ENCODE results near the gene MLKL.

MLKL gene

DNA sequence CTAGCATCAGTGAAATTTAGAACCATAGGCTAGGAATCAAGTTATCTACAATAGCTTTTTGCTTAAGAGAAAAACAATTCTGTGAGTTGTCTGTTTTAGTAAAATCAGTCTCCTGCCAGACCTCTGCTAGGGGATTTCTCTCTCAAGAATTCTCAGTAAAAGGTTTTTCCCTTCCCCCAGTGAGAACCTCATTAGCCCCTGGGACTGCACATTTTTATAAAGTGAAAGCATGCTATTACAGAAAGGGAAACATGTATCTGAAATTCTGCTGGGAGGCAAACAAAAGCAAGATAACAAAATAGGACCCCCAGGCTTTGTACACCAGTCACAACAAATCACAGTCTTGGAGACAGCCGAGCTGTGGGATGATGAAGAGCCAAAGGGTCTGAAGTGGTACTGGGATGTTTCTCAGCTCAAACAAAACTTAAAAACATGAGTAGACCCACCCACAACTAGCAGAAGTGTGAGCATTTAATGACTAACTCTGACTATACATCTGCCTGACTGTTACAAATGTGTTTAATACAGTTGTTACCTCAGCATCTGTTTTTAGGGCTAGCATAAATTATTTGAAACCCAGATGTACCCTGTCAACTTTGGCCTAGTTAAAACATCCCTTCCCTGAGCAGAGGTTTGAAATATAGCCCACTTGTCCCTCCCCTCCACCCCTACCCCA, 73.8 kb downstream of the MLKL start:
- no peak overlapping the region for H3K27ac ChIP-seq
- no peak for TF ChIP-seq ZFX (IDR thresholded peaks at IDR 0.05; ENCODE audit: borderline replicate concordance)
- TF ChIP-seq, protein P1, sequence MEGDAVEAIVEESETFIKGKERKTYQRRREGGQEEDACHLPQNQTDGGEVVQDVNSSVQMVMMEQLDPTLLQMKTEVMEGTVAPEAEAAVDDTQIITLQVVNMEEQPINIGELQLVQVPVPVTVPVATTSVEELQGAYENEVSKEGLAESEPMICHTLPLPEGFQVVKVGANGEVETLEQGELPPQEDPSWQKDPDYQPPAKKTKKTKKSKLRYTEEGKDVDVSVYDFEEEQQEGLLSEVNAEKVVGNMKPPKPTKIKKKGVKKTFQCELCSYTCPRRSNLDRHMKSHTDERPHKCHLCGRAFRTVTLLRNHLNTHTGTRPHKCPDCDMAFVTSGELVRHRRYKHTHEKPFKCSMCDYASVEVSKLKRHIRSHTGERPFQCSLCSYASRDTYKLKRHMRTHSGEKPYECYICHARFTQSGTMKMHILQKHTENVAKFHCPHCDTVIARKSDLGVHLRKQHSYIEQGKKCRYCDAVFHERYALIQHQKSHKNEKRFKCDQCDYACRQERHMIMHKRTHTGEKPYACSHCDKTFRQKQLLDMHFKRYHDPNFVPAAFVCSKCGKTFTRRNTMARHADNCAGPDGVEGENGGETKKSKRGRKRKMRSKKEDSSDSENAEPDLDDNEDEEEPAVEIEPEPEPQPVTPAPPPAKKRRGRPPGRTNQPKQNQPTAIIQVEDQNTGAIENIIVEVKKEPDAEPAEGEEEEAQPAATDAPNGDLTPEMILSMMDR (IDR thresholded peaks at IDR 0.05) = no peak

DNA sequence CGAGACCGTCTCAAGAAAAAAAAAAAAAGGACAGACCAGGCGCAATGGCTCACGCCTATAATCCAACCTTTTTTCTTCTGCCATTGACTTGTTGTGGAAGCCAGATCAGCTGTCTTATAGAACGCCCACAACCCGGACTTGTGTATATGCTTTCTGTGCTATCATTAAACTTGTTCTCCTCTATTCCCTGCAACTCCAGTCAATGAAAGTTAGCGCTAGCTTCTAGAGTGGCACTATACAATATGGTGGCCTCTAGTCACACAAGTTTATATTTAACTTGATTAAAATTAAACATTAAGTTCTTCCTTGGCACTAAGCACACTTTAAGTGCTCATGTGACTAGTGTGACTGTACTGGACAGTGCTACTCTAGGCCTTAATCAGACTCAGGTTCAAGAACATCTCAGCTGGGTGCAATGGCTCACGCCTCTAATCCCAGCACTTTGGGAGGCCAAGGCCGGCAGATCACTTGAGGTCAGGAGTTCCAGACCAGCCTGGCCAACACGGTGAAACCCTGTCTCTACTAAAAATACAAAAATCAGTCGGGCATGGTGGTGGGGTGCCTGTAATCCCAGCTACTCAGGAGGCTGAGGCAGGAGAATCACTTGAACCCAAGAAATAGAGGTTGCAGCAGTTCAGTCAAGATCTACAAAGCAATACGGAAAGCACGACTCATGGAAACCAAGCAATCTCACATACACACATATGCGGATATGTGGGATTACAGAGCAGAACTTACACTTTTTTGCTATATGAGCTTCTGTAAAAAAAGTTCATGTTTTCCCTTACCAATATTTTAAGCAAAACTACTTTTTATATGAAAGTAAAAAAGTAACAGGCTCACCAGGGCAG, 74.9 kb downstream of the MLKL start:
- peak overlapping the region; percentile 12; the same call in 1 of the 2 replicates for H3K27ac ChIP-seq

DNA sequence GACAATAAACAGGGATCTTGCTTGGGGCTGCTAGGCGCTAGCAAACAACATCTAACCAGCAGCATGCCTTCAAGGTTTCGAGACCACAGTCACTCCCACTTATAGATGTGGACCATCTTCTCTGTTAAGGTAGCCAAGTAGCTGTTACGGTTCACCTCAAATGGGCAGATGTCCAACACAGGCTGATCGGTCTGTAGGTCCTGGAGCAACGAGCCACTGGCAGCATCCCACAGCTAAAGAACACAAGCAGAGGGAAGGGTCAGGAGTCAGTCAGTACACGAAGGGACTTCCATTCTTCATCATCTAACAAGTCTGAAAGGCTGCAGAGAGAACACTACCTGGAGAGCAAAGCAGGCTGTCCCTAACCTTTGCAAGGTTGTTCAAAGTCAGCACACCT, 76.8 kb downstream of the MLKL start:
- no peak overlapping the region for H3K27ac ChIP-seq
- TF ChIP-seq, protein P1 (IDR thresholded peaks at IDR 0.05) = no peak
- no peak for TF ChIP-seq ZFX (IDR thresholded peaks at IDR 0.05; ENCODE audit: borderline replicate concordance)

More for the DNA sequence above, 74.9 kb downstream of the MLKL start:
- TF ChIP-seq ZFX (IDR thresholded peaks at IDR 0.05; ENCODE audit: borderline replicate concordance) = no peak
- TF ChIP-seq, protein P1 (IDR thresholded peaks at IDR 0.05) = no peak

DNA sequence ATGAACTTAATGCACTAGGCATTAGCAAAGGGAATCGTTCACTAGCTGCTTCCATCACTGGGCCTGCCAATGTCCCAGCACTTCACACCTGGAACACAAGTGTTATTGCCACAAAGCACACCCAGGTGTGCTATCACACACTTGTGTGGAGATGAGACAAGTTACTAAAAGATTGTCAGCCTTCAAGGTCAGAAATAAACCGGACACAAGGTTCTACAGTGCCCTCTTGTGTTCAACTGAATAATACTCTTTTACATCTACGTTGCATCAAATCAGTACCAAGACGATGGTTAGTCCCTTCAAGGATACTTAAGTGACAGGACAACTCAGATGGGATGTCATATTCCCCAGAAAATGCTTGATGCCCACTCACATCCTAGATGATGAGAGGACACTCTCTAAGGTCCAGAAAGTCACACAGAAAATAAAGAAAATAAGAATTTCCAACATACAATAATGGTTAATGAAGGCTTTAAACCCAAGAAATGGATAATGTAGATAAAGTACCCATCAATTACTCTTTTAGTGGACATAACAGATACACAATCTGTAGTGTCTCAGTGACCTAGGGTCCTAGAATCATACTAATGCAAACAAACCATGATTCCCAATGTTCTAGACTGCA, 77.3 kb downstream of the MLKL start:
- no peak overlapping the region; the same call in 1 of the 2 replicates for H3K27ac ChIP-seq
- no peak for TF ChIP-seq ZFX (IDR thresholded peaks at IDR 0.05; ENCODE audit: borderline replicate concordance)
- TF ChIP-seq, protein P1 (IDR thresholded peaks at IDR 0.05) = peak; percentile 77

DNA sequence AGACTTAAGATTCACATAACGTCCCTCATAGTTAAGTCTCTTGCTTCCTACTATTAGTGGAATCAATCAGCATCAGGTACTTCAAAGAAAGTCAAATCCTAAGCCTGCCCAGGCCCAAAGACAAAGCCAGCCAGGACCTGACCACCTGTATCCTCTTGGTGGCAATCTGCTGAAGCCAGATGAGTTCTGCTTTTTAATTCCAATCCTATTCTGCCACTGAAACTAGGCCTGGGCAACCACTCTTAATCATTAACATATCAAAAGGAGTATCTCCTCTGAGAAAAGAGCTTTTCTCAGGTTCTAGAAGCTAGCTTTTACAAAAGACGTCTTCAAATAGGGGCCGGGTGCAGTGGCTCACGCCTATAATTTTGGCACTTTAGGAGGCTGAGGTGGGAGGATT, 78.7 kb downstream of the MLKL start:
- TF ChIP-seq, protein P1 (IDR thresholded peaks at IDR 0.05) = no peak
- no peak for TF ChIP-seq ZFX (IDR thresholded peaks at IDR 0.05; ENCODE audit: borderline replicate concordance)
- no peak overlapping the region for H3K27ac ChIP-seq
